IgD-negative memory B cell (primary cell): Measurements from ENCODE around the gene ITGB2. TPM values are rescaled to one million over a fixed set of nuclear protein-coding genes. Genes with fewer than 3 reads are reported as not detected.

Experiments
- H3K27ac Mint-ChIP-seq, 3 donors: one replicate each; pipeline ENCODE4 v1.8.0; 2020 to 2022; ENCODE audit warnings: mild to moderate bottlenecking in 3 of 3, mixed read lengths in 3 of 3, moderate library complexity in 1 of 3
- H3K27me3 Mint-ChIP-seq: one replicate; pipeline ENCODE4 v1.8.0; 2021; ENCODE audit warnings: mixed read lengths
- H3K36me3 Mint-ChIP-seq: one replicate; pipeline ENCODE4 v1.8.0; 2020; ENCODE audit warnings: mild to moderate bottlenecking, mixed read lengths
- H3K4me1 Mint-ChIP-seq, 3 donors: one replicate each; pipeline ENCODE4 v1.8.0; 2020 to 2022; ENCODE audit warnings: mixed read lengths in 3 of 3, mild to moderate bottlenecking in 1 of 3
- H3K4me3 Mint-ChIP-seq, 4 donors: one replicate each; pipeline ENCODE4 v1.8.0; 2020 to 2022; ENCODE audit warnings: mild to moderate bottlenecking in 4 of 4, mixed read lengths in 4 of 4, moderate library complexity in 3 of 4
- H3K9me3 Mint-ChIP-seq, 3 donors: one replicate each; pipeline ENCODE4 v1.8.0; 2020 to 2021; ENCODE audit warnings: mixed read lengths in 3 of 3, mild to moderate bottlenecking in 1 of 3
- polyA plus RNA-seq: library from polyadenylated mRNA; unstranded; fragments of 300-500 nt; fragmentation: Illumina TruSeq; gene quantifications from one replicate; pipeline ENCODE4 v1.2.3, GENCODE V29; 2021

Gene ITGB2
- polyA plus RNA-seq, 1 donor from 2014 or later: 294 TPM

DNA sequence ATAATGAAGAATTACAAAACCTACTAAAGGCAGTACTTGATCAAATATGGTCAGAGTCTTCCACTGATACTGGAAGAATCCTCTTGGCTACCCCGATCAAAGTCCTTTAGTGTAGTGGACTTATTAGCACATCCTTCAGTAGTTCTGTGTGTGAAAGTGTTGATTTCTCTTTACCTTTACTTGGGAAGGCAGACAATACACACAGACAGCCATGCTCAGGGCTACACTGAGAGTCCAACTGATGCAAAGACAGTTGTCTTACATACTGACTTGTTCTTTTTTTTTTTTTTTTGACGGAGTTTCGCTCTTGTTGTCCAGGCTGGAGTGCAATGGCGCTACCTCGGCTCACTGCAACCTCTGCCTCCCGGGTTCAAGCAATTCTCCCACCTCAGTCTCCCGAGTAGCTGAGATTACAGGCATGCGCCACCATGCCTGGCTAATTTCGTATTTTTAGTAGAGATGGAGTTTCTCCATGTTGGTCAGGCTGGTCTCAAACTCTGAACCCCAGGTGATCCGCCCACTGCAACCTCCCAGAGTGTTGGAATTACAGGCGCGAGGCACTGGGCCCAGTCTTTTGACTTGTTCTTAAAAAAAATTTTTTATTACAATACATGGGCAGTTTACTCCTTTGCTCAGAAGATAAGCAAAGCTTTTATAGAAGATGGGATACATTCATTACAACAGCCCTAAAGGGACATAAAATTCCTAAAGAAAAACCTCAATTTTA is 43.7 kb downstream of the ITGB2 start:
- no peaks in the 10 kb centered on the region for H3K27me3 Mint-ChIP-seq
- H3K4me3 Mint-ChIP-seq: peak overlapping the region in 2 of 4 donors; percentile 32 to 58
- peak overlapping the region in 1 of 3 donors; percentile 100 for H3K27ac Mint-ChIP-seq
- H3K4me1 Mint-ChIP-seq: peaks cover 30 to 53% (median 48%) of the 10 kb centered on the region in 3 donors
- no peaks in the 10 kb centered on the region for H3K9me3 Mint-ChIP-seq
- no peaks in the 10 kb centered on the region for H3K36me3 Mint-ChIP-seq

GRCh38 chr21:44875316-44875700 is 45.4 kb downstream of the ITGB2 start:
- Mint-ChIP-seq H3K36me3 (no peaks in the 10 kb centered on the region), H3K27me3 (no peaks in the 10 kb centered on the region), H3K27ac (peak overlapping the region; percentile 94 to 100 (median 98)), H3K9me3 (no peaks in the 10 kb centered on the region), H3K4me3 (peak overlapping the region; percentile 90 to 100 (median 98)), H3K4me1 (peaks cover 23 to 47% (median 42%) of the 10 kb centered on the region in 3 donors)

DNA sequence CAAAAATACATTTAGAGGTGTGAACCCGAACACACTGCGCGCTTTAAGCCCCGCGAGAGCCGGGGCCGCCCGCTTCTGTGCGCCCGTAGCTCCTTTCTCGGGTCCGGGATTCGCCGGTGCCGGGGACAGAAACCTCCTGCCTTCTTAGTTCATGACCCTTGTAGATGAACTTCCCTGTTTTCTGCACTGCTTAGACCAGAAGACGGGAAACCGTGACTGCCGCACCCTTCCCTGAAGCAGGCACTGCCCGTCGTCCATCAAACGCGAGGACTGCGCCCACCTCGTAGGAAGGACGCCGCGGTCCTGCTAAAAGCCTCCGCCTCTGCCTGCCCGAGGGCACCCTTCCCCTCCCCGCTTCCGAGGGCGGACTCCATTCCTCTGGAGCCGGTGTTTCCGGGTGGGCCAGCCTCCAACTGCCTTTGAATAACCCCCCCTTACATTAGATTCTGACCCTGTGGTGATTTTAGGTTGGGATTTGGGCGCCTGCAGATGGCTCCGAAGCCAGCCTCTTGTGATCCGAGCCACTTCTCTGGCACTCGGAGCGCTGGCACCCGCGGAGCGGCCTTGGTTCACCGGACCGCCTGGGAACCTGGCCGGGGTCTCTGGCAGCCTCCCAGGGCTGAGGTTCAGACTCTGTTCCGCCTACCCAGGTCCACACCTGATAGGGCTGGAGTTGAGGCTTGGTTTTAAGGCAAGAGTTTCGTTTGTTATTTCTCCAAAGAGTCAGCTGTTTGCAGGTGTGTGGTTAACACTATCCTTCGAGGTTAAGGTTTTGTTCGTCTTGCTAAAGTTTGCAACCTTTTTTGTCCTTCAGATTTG is 46.0 kb downstream of the ITGB2 start:
- Mint-ChIP-seq H3K4me3 (peak overlapping the region; percentile 90 to 100 (median 98)), H3K9me3 (no peaks in the 10 kb centered on the region), H3K36me3 (no peaks in the 10 kb centered on the region), H3K27ac (peak overlapping the region; percentile 94 to 100 (median 98)), H3K27me3 (no peaks in the 10 kb centered on the region), H3K4me1 (peaks cover 22 to 47% (median 40%) of the 10 kb centered on the region in 3 donors)

- H3K4me1 Mint-ChIP-seq: peaks cover 25 to 47% (median 41%) of the 10 kb centered on the region in 3 donors
- H3K27ac Mint-ChIP-seq: peak overlapping the region; percentile 94 to 100 (median 98)
- peak overlapping the region; percentile 90 to 100 (median 98) for H3K4me3 Mint-ChIP-seq
- no peaks in the 10 kb centered on the region for H3K9me3 Mint-ChIP-seq
- no peaks in the 10 kb centered on the region for H3K27me3 Mint-ChIP-seq
- no peaks in the 10 kb centered on the region for H3K36me3 Mint-ChIP-seq
These were observed 46.5 kb downstream of the ITGB2 start for GRCh38 chr21:44874240-44874496.

GRCh38 chr21:44873356-44874239 is 47.1 kb downstream of the ITGB2 start, which contains the start of gene PTTG1IP:
Gene PTTG1IP (minus strand): TSS chr21:44873690. CDS start chr21:44873616, 74 bp downstream.
- no peaks in the 10 kb centered on the region for H3K9me3 Mint-ChIP-seq
- peak within 1 kb of the TSS; percentile 90 to 100 (median 98) for H3K4me3 Mint-ChIP-seq
- peaks cover 30 to 46% (median 44%) of the 10 kb centered on the region in 3 donors for H3K4me1 Mint-ChIP-seq
- no peaks in the 10 kb centered on the region for H3K27me3 Mint-ChIP-seq
- H3K36me3 Mint-ChIP-seq: no peaks in the 10 kb centered on the region
- peak within 1 kb of the TSS; percentile 94 to 100 (median 98) for H3K27ac Mint-ChIP-seq

DNA sequence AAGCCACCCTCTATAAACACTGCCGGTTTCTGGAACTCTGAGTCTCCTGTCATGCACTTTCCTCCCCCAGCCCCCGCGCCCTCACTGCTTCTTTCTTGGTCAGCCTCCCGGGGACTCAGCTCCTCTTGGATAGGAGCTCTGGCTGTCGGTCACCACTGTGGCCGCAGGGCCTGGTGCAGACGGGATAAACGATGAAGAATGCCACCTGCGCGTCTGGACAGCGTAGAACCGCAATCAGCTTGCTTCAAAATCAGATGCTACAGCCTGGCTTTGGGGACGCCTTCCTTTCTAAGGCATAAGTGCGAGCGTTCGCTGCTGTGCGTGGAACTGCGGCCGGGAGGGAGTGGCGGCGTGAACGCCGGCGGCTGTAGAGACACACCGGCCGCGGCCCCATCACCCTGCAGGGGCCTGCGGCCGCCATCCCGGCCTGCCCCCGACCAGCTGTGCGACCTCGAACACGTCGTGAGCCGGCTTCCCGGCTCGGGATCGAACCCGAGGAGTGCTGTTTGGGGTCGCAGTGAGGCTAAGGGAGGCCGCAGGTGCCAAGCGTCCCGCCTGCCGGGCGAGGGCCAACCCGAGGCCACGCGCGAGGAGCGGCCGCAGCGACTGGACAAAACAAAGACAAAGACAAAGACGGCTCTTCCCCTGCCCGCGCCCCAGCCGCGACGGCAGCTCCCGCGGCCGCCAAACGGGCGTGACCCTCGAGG is 47.9 kb downstream of the ITGB2 start:
- Mint-ChIP-seq H3K27me3 (no peaks in the 10 kb centered on the region), H3K9me3 (no peaks in the 10 kb centered on the region), H3K36me3 (peaks cover 2% of the 10 kb centered on the region), H3K27ac (peak overlapping the region; percentile 46 to 92 (median 87)), H3K4me1 (peaks cover 35 to 46% (median 44%) of the 10 kb centered on the region in 3 donors), H3K4me3 (peak overlapping the region; percentile 82 to 100 (median 97))

- H3K4me3 Mint-ChIP-seq: peak overlapping the region; percentile 82 to 100 (median 97)
- no peaks in the 10 kb centered on the region for H3K9me3 Mint-ChIP-seq
- H3K27me3 Mint-ChIP-seq: no peaks in the 10 kb centered on the region
- H3K4me1 Mint-ChIP-seq: peaks cover 39 to 50% (median 47%) of the 10 kb centered on the region in 3 donors
- H3K36me3 Mint-ChIP-seq: peaks cover 2% of the 10 kb centered on the region
- peak overlapping the region; percentile 46 to 92 (median 87) for H3K27ac Mint-ChIP-seq
These were observed 48.4 kb downstream of the ITGB2 start for GRCh38 chr21:44872323-44872648.

- H3K27me3 Mint-ChIP-seq: no peaks in the 10 kb centered on the region
- H3K4me1 Mint-ChIP-seq: peaks cover 45 to 54% (median 51%) of the 10 kb centered on the region in 3 donors
- no peaks in the 10 kb centered on the region for H3K9me3 Mint-ChIP-seq
- peak overlapping the region; percentile 82 to 100 (median 97) for H3K4me3 Mint-ChIP-seq
- H3K36me3 Mint-ChIP-seq: peaks cover 2% of the 10 kb centered on the region
- peak overlapping the region in 1 of 3 donors; percentile 92 for H3K27ac Mint-ChIP-seq
These were observed 49.0 kb downstream of the ITGB2 start for GRCh38 chr21:44871576-44872269.

DNA sequence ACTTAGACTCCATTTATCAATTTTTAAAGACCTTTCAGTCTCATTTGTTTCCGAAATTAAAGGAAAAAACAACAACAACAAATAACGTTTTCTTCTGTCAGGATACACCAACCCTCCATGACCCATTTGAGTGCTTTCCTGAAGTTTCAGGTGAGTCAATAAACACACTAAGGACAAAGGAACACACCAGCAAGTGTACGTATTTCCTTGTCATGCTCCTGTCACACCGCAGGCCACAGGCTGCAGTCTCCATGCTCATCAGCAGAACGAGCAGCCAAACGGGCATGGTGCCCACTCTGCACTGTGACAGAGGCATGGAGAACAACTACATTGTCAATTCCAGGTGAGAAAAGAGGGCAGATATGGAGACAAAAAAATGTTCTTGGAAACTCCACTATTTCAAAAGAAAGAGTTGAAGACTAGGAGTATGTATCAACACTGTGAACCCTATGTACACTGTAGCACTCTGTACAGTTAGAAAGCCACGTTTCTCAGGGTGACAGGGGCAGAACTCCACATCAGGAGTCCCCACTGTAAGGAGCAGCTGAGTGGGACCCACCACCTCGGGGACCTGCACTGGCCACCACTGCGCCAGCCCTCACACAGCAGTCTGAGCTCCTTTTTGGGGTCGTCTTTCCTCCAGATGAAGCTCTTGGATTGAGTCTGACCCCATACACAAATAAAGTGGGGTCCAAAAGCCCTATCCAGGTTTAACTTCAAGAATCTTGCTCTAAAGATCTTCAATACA is 49.8 kb downstream of the ITGB2 start:
- no peaks in the 10 kb centered on the region for H3K9me3 Mint-ChIP-seq
- H3K4me1 Mint-ChIP-seq: peaks cover 50 to 57% (median 54%) of the 10 kb centered on the region in 3 donors
- peak overlapping the region in 3 of 4 donors; percentile 5 to 100 (median 10) for H3K4me3 Mint-ChIP-seq
- H3K36me3 Mint-ChIP-seq: peaks cover 2% of the 10 kb centered on the region
- H3K27ac Mint-ChIP-seq: peak overlapping the region in 2 of 3 donors; percentile 78 to 92
- no peaks in the 10 kb centered on the region for H3K27me3 Mint-ChIP-seq

DNA sequence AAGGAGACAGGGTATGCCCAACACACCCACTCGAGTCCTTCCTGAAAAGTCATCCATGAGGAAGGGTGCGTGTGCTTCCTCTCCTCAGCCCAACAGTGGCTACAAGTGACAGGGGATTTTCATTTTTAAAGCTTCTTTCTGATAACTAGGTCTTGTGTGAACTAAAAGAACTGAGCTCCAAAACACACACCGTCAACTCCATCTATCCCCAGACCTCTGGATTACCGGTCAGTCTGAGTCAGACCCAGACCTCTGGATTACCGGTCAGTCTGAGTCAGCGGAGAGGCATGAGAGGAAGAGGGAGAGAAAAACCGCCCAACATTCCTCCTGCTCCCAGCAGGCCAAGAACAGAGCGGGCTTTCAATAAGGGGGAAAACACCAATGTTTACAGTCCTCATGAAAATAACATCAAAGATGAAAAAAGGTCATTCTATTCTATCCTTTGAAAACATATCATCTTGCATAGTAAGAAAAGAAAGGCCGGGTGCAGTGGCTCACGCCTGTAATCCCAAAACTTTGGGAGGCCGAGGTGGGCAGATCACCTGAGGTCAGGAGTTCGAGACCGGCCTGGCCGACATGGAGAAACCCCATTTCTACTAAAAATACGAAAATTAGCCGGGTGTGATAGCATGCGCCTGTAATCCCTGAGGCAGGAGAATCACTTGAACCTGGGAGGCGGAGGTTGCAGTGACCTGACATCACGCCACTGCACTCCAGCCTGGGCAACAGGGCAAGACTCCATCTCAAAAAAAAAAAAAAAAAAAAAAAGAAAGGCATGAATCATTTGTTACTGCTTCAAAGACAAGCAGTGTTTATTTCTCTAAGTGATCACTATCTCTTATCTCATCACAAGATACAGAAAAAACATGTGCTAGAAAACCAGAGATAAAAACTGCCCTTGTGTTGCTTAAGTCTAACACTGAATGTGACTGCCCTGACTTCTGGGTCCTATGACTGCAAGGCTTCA is 50.6 kb downstream of the ITGB2 start:
- H3K4me3 Mint-ChIP-seq: peak overlapping the region in 1 of 4 donors; percentile 100
- H3K4me1 Mint-ChIP-seq: peaks cover 53 to 58% (median 56%) of the 10 kb centered on the region in 3 donors
- H3K36me3 Mint-ChIP-seq: peaks cover 2% of the 10 kb centered on the region
- H3K9me3 Mint-ChIP-seq: no peaks in the 10 kb centered on the region
- H3K27ac Mint-ChIP-seq: peak overlapping the region in 1 of 3 donors; percentile 92
- no peaks in the 10 kb centered on the region for H3K27me3 Mint-ChIP-seq

DNA sequence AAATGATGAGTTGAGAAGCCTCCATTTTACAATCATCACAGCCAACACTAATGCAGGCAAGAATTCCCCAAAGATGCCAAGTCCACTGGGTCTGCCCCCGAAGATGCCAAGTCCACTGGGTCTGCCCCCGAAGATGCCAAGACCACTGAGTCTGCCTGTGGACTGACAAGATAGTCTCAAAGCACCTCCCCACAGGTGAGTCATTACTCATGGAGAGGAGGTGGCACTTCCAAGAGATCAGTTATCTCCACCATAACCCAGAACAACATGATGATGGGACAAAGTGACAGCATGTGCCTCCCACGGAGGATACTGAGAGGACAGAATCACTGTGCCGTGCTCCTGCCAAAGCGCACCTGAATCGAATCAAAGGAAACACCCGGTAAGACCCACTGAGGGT is 52.0 kb downstream of the ITGB2 start:
- Mint-ChIP-seq H3K4me1 (peaks cover 51 to 58% (median 55%) of the 10 kb centered on the region in 3 donors), H3K36me3 (peaks cover 2% of the 10 kb centered on the region), H3K27me3 (no peaks in the 10 kb centered on the region), H3K27ac (peak overlapping the region in 1 of 3 donors; percentile 92), H3K4me3 (peak overlapping the region in 2 of 4 donors; percentile 25 to 60), H3K9me3 (no peaks in the 10 kb centered on the region)

GRCh38 chr21:44867999-44868700 is 52.5 kb downstream of the ITGB2 start:
- Mint-ChIP-seq H3K4me1 (peaks cover 55 to 60% (median 56%) of the 10 kb centered on the region in 3 donors), H3K9me3 (no peaks in the 10 kb centered on the region), H3K36me3 (peaks cover 2% of the 10 kb centered on the region), H3K4me3 (peak overlapping the region in 3 of 4 donors; percentile 25 to 60 (median 39)), H3K27ac (peak overlapping the region in 2 of 3 donors; percentile 1 to 92), H3K27me3 (no peaks in the 10 kb centered on the region)
